A172 (cell line): ENCODE results near the gene SOD1. TPM values are rescaled to one million over a fixed set of nuclear protein-coding genes. Genes with fewer than 3 reads are reported as not detected.

ENCODE experiments used
- total RNA-seq: library from RNA; depleted of rRNA; stranded (reverse); fragments of >200 nt; shearing (Covaris generic); gene quantifications from 2 replicates; pipeline ENCODE4 v1.2.3, GENCODE V29; 2014; rRNA removed

The SOD1 gene
- total RNA-seq, 1 experiment from 2014 or later, result 1,055 TPM

Other genes with a start within 250 kb of the SOD1 start
- 3.9 and 5.7 TPM in 2 replicates for gene SCAF4, start 72.4 kb downstream of the SOD1 start, total RNA-seq
- 0.96 and 1.2 TPM in 2 replicates for gene HUNK, start 213.3 kb downstream of the SOD1 start, total RNA-seq